ENCODE data around the gene MAGEC1.

MAGEC1 gene

GRCh38 chrX:141924293-141924692, 20.6 kb downstream of the MAGEC1 start:
- no peak overlapping the region for H3K4me3 ChIP-seq (ENCODE audit: severe bottlenecking)
- no peaks in the 10 kb centered on the region for H3K4me1 ChIP-seq (ENCODE audit: insufficient read depth, poor library complexity, severe bottlenecking)
- no peak for TF ChIP-seq CTCF (IDR thresholded peaks at IDR 0.05; ENCODE audit: poor library complexity, severe bottlenecking)
- no peaks in the 10 kb centered on the region for H3K9me3 ChIP-seq (ENCODE audit: severe bottlenecking)
- peak; percentile 45; the same call in 2 of the 3 replicates for ATAC-seq (ENCODE audit: low read depth)
- no peaks in the 10 kb centered on the region for H3K36me3 ChIP-seq (ENCODE audit: low read depth)
- H3K27ac ChIP-seq (ENCODE audit: poor library complexity, severe bottlenecking), result peak overlapping the region; percentile 32
- H3K27me3 ChIP-seq (ENCODE audit: insufficient read depth, poor library complexity, severe bottlenecking), result no peaks in the 10 kb centered on the region
- no peak for DNase-seq (ENCODE audit: low spot score)

GRCh38 chrX:141928432-141928831, 24.7 kb downstream of the MAGEC1 start:
- no peaks in the 10 kb centered on the region for H3K27me3 ChIP-seq (ENCODE audit: insufficient read depth, poor library complexity, severe bottlenecking)
- no peaks in the 10 kb centered on the region for H3K4me1 ChIP-seq (ENCODE audit: insufficient read depth, poor library complexity, severe bottlenecking)
- ATAC-seq (ENCODE audit: low read depth) (no peak), DNase-seq (ENCODE audit: low spot score) (no peak)
- no peaks in the 10 kb centered on the region for H3K9me3 ChIP-seq (ENCODE audit: severe bottlenecking)
- H3K36me3 ChIP-seq (ENCODE audit: low read depth), result no peaks in the 10 kb centered on the region
- no peak overlapping the region for H3K27ac ChIP-seq (ENCODE audit: poor library complexity, severe bottlenecking)
- TF ChIP-seq CTCF (IDR thresholded peaks at IDR 0.05; ENCODE audit: poor library complexity, severe bottlenecking), result no peak
- H3K4me3 ChIP-seq (ENCODE audit: severe bottlenecking), result no peak overlapping the region

GRCh38 chrX:141934059-141934641, 30.5 kb downstream of the MAGEC1 start:
- DNase-seq (ENCODE audit: low spot score), result no peak
- peak; percentile 49; the same call in 2 of the 3 replicates for ATAC-seq (ENCODE audit: low read depth)
- TF ChIP-seq CTCF (IDR thresholded peaks at IDR 0.05; ENCODE audit: poor library complexity, severe bottlenecking), result no peak
- Histone ChIP-seq H3K27ac (ENCODE audit: poor library complexity, severe bottlenecking) (peak overlapping the region; percentile 57), H3K4me3 (ENCODE audit: severe bottlenecking) (peak overlapping the region; percentile 5), H3K4me1 (ENCODE audit: insufficient read depth, poor library complexity, severe bottlenecking) (no peaks in the 10 kb centered on the region), H3K27me3 (ENCODE audit: insufficient read depth, poor library complexity, severe bottlenecking) (no peaks in the 10 kb centered on the region), H3K36me3 (ENCODE audit: low read depth) (no peaks in the 10 kb centered on the region), H3K9me3 (ENCODE audit: severe bottlenecking) (no peaks in the 10 kb centered on the region)

GRCh38 chrX:141935645-141936044, 32.0 kb downstream of the MAGEC1 start:
- ATAC-seq (ENCODE audit: low read depth) (no peak), DNase-seq (ENCODE audit: low spot score) (no peak)
- H3K9me3 ChIP-seq (ENCODE audit: severe bottlenecking), result no peaks in the 10 kb centered on the region
- H3K27ac ChIP-seq (ENCODE audit: poor library complexity, severe bottlenecking), result peak overlapping the region; percentile 57
- no peaks in the 10 kb centered on the region for H3K27me3 ChIP-seq (ENCODE audit: insufficient read depth, poor library complexity, severe bottlenecking)
- H3K36me3 ChIP-seq (ENCODE audit: low read depth), result no peaks in the 10 kb centered on the region
- H3K4me3 ChIP-seq (ENCODE audit: severe bottlenecking), result peak overlapping the region; percentile 4
- H3K4me1 ChIP-seq (ENCODE audit: insufficient read depth, poor library complexity, severe bottlenecking), result no peaks in the 10 kb centered on the region
- no peak for TF ChIP-seq CTCF (IDR thresholded peaks at IDR 0.05; ENCODE audit: poor library complexity, severe bottlenecking)

- Histone ChIP-seq H3K27me3 (ENCODE audit: insufficient read depth, poor library complexity, severe bottlenecking) (no peaks in the 10 kb centered on the region), H3K36me3 (ENCODE audit: low read depth) (no peaks in the 10 kb centered on the region), H3K4me3 (ENCODE audit: severe bottlenecking) (no peak overlapping the region), H3K27ac (ENCODE audit: poor library complexity, severe bottlenecking) (peak overlapping the region; percentile 57), H3K9me3 (ENCODE audit: severe bottlenecking) (no peaks in the 10 kb centered on the region), H3K4me1 (ENCODE audit: insufficient read depth, poor library complexity, severe bottlenecking) (no peaks in the 10 kb centered on the region)
- ATAC-seq (ENCODE audit: low read depth) (peak; percentile 33; the same call in 1 of the 3 replicates), DNase-seq (ENCODE audit: low spot score) (no peak)
- peak; percentile 51 for TF ChIP-seq CTCF (IDR thresholded peaks at IDR 0.05; ENCODE audit: poor library complexity, severe bottlenecking)
These were observed 32.4 kb downstream of the MAGEC1 start for GRCh38 chrX:141936080-141936479.
